Measurements from ENCODE around the gene CTTNBP2NL. TPM values are rescaled to one million over a fixed set of nuclear protein-coding genes. Genes with fewer than 3 reads are reported as not detected.
"Not testable (repeated sequence)": the region's sequence is repeated elsewhere in the genome, so short reads cannot be mapped to it uniquely, and the experiment has no call there.

The CTTNBP2NL gene
- total RNA-seq, 1 donor from 2014 or later, result 19.1 TPM

- DNase-seq (ENCODE audit: low spot score), result no peak
- intact Hi-C loops (cut with DNase I), result loop anchor here (5.0 kb wide), 1 partner anchor 126 kb away; no protein-coding TSS in a partner anchor
These were observed 9.8 kb upstream of the CTTNBP2NL start for GRCh38 chr1:112386024-112386723.

- intact Hi-C loops (cut with DNase I), result loop anchor here (5.0 kb wide), 1 partner anchor 125 kb away; no protein-coding TSS in a partner anchor
- DNase-seq (ENCODE audit: low spot score), result no peak
These were observed 9.2 kb upstream of the CTTNBP2NL start for GRCh38 chr1:112386731-112387346.

GRCh38 chr1:112387807-112388206, 8.2 kb upstream of the CTTNBP2NL start:
- intact Hi-C loops (cut with DNase I), result loop anchor here (5.0 kb wide), 1 partner anchor 124 kb away; no protein-coding TSS in a partner anchor
- DNase-seq (ENCODE audit: low spot score), result no peak

- intact Hi-C loops (cut with DNase I), result loop anchor here (5.0 kb wide), 1 partner anchor 124 kb away; no protein-coding TSS in a partner anchor
- DNase-seq (ENCODE audit: low spot score), result no peak
These were observed 7.6 kb upstream of the CTTNBP2NL start for GRCh38 chr1:112388436-112388835.

- intact Hi-C loops (cut with DNase I), result loop anchor here (2.0 to 10.0 kb wide), 5 partner anchors 123 to 415 kb away; partner anchors contain the start of genes CAPZA1, MOV10, PPM1J and ST7L
These were observed 6.3 kb upstream of the CTTNBP2NL start for GRCh38 chr1:112389689-112390088.

GRCh38 chr1:112390335-112390734, 5.7 kb upstream of the CTTNBP2NL start:
- not testable (repeated sequence) for DNase-seq (ENCODE audit: low spot score)

More at GRCh38 chr1:112389689-112390088, 6.3 kb upstream of the CTTNBP2NL start:
- DNase-seq (ENCODE audit: low spot score), result no peak

GRCh38 chr1:112390775-112391602, 5.0 kb upstream of the CTTNBP2NL start:
- DNase-seq (ENCODE audit: low spot score), result peak; percentile 92
- intact Hi-C loops (cut with DNase I), result loop anchor here (1.0 to 10.0 kb wide), 5 partner anchors 75 to 414 kb away; partner anchors contain the start of genes CAPZA1, MOV10, PPM1J and ST7L

More at GRCh38 chr1:112390335-112390734, 5.7 kb upstream of the CTTNBP2NL start:
- intact Hi-C loops (cut with DNase I), result loop anchor here (2.0 to 10.0 kb wide), 4 partner anchors 228 to 414 kb away; partner anchors contain the start of genes CAPZA1, MOV10, PPM1J and ST7L

- intact Hi-C loops (cut with DNase I), result loop anchor here (1.0 to 10.0 kb wide), 5 partner anchors 75 to 413 kb away; partner anchors contain the start of genes CAPZA1, MOV10, PPM1J and ST7L
- DNase-seq (ENCODE audit: low spot score), result no peak
These were observed 4.4 kb upstream of the CTTNBP2NL start for GRCh38 chr1:112391603-112391940.

- no peak for DNase-seq (ENCODE audit: low spot score)
- intact Hi-C loops (cut with DNase I), result loop anchor here (10.0 kb wide), 2 partner anchors 281 to 411 kb away; partner anchors contain the start of gene MOV10
These were observed 2.4 kb upstream of the CTTNBP2NL start for GRCh38 chr1:112393631-112393974.

GRCh38 chr1:112394743-112395062, 1.3 kb upstream of the CTTNBP2NL start:
- DNase-seq (ENCODE audit: low spot score), result no peak
- intact Hi-C loops (cut with DNase I), result loop anchor here (1.0 to 10.0 kb wide), 5 partner anchors 44 to 410 kb away; partner anchors contain the start of genes MOV10 and RHOC

- no peak for DNase-seq (ENCODE audit: low spot score)
- intact Hi-C loops (cut with DNase I), result loop anchor here (1.0 to 10.0 kb wide), 5 partner anchors 43 to 409 kb away; partner anchors contain the start of genes MOV10 and RHOC
These were observed 676 bp upstream of the CTTNBP2NL start for GRCh38 chr1:112395256-112395820.

- intact Hi-C loops (cut with DNase I), result loop anchor here (10.0 kb wide), 2 partner anchors 278 to 408 kb away; partner anchors contain the start of gene MOV10
These were observed 848 bp downstream of the CTTNBP2NL start for GRCh38 chr1:112396653-112397471.

GRCh38 chr1:112397841-112398240, 1.8 kb downstream of the CTTNBP2NL start:
- DNase-seq (ENCODE audit: low spot score), result no peak
- intact Hi-C loops (cut with DNase I), result loop anchor here (10.0 kb wide), 2 partner anchors 277 to 407 kb away; partner anchors contain the start of gene MOV10

More at GRCh38 chr1:112396653-112397471, 848 bp downstream of the CTTNBP2NL start:
- DNase-seq (ENCODE audit: low spot score), result no peak

GRCh38 chr1:112399456-112399855, 3.4 kb downstream of the CTTNBP2NL start:
- DNase-seq (ENCODE audit: low spot score), result no peak
- intact Hi-C loops (cut with DNase I), result loop anchor here (10.0 kb wide), 2 partner anchors 275 to 405 kb away; partner anchors contain the start of gene MOV10

- DNase-seq (ENCODE audit: low spot score); intact Hi-C loops (cut with DNase I): not testable (repeated sequence)
These were observed 4.7 kb downstream of the CTTNBP2NL start for GRCh38 chr1:112400706-112401105.

- no peak for DNase-seq (ENCODE audit: low spot score)
- intact Hi-C loops (cut with DNase I), result no loop called here
These were observed 6.9 kb downstream of the CTTNBP2NL start for GRCh38 chr1:112402682-112403643.

GRCh38 chr1:112406771-112407170, 10.8 kb downstream of the CTTNBP2NL start:
- no peak for DNase-seq (ENCODE audit: low spot score)
- intact Hi-C loops (cut with DNase I), result no loop called here
